HCT116 (cell line): ENCODE measurements around the gene C12orf75. TPM values are rescaled to one million over a fixed set of nuclear protein-coding genes. Genes with fewer than 3 reads are reported as not detected.

Experiments
- ATAC-seq: fragments of 200-7000 bp; cut with Tn5 transposase; 2 replicates; pipeline ENCODE4 v1.9.1; 2020; ENCODE audit warnings: mild to moderate bottlenecking, moderate library complexity
- BruUV-seq: library from RNA; stranded (reverse); fragments of 400-500 nt; replicated peaks from 2 replicates; lab custom pipeline; 2021; lab: Mats Ljungman, UMichigan
- CTCF ChIA-PET: fragments of 300-600 bp; sonication (Branson Sonifier 250); formaldehyde crosslinking; loops from one replicate; lab custom pipeline; 2021; ENCODE audit warnings: antibody characterized with exemption; lab: Charles Lee
- POLR2A ChIA-PET: fragments of 300-600, 350-600 bp; sonication (Branson Sonifier 250); formaldehyde crosslinking; loops from one replicate; lab custom pipeline; 2021; ENCODE audit warnings: antibody characterized with exemption; lab: Charles Lee
- RAD21 ChIA-PET, 2 experiments: fragments of 300-600 bp; sonication (Branson Sonifier 250); formaldehyde crosslinking; loops; one replicate each; lab custom pipeline; 2023; ENCODE audit warnings: low total read pairs in 2 of 2; ENCODE audit not compliant: uncharacterized antibody in 2 of 2, unreplicated experiment in 2 of 2, low non-redundant PET in 1 of 2; lab: Charles Lee
- DNase-seq: peaks from one replicate; pipeline ENCODE4 v3.0.0-alpha.2; 2010; ENCODE audit warnings: low read depth, low spot score
- H2AFZ ChIP-seq: fragments of 200-600 bp; shearing (Covaris generic), sonication (generic); 2 replicates; pipeline ENCODE4 v1.6.1; 2017; ENCODE audit warnings: low read depth, mixed run types, mixed read lengths, antibody characterized with exemption, low read length; ENCODE audit not compliant: poor library complexity, severe bottlenecking
- H3K27ac ChIP-seq: 2 replicates; pipeline ENCODE4 v1.5.1; 2012; ENCODE audit warnings: low read depth, low read length
- H3K27me3 ChIP-seq: fragments of 200-600 bp; sonication (generic); 2 replicates; pipeline ENCODE4 v1.6.1; 2016; ENCODE audit warnings: mixed run types, low read length, mixed read lengths; ENCODE audit not compliant: insufficient read depth
- H3K36me3 ChIP-seq, 2 experiments: fragments of 200-500 bp in 1 of 2; fragments of 200-600 bp in 1 of 2; sonication (Bioruptor generic) in 1 of 2; sonication (generic) in 1 of 2; 2 replicates each; pipeline versions ENCODE4 v1.5.1 to v1.6.1; 2014 to 2016; ENCODE audit warnings: low read length in 2 of 2, inconsistent platforms in 1 of 2, mixed read lengths in 1 of 2, mixed run types in 1 of 2; ENCODE audit not compliant: insufficient read depth in 2 of 2, control insufficient read depth in 1 of 2
- H3K4me1 ChIP-seq, 2 experiments: fragments of 200-600 bp in 1 of 2; sonication (generic) in 1 of 2; 2 replicates each; pipeline versions ENCODE4 v1.5.1 to v1.6.1; 2012 to 2017; ENCODE audit warnings: low read length in 2 of 2, inconsistent platforms in 1 of 2, mild to moderate bottlenecking in 1 of 2, mixed read lengths in 1 of 2, mixed run types in 1 of 2, moderate library complexity in 1 of 2; ENCODE audit not compliant: insufficient read depth in 2 of 2, control insufficient read depth in 1 of 2
- H3K4me2 ChIP-seq: fragments of 200-600 bp; sonication (generic); 2 replicates; pipeline ENCODE4 v1.6.1; 2017; ENCODE audit warnings: mixed run types, low read length, mixed read lengths
- H3K4me3 ChIP-seq, 2 experiments: fragments of 200-600 bp in 1 of 2; sonication (generic) in 1 of 2; replicated peaks in 1 of 2; 2 replicates each; pipeline ENCODE4 v1.5.1; 2011 to 2016; ENCODE audit warnings: low read length in 2 of 2, control low read depth in 1 of 2, low read depth in 1 of 2, mild to moderate bottlenecking in 1 of 2, mixed read lengths in 1 of 2, mixed run types in 1 of 2
- H3K79me2 ChIP-seq: fragments of 200-600 bp; sonication (generic); 2 replicates; pipeline ENCODE4 v1.6.1; 2017; ENCODE audit warnings: mild to moderate bottlenecking, mixed run types, low read length, moderate library complexity, mixed read lengths; ENCODE audit not compliant: insufficient read depth
- H3K9ac ChIP-seq: fragments of 200-600 bp; sonication (generic); 2 replicates; pipeline ENCODE4 v1.6.1; 2016; ENCODE audit warnings: low read length, mixed read lengths
- H3K9me2 ChIP-seq: fragments of 200-600 bp; sonication (generic), shearing (Covaris generic); 2 replicates; pipeline ENCODE4 v1.6.1; 2017; ENCODE audit warnings: mixed run types, mild to moderate bottlenecking, moderate library complexity; ENCODE audit not compliant: insufficient read depth
- H3K9me3 ChIP-seq, 2 experiments: fragments of 200-500 bp in 1 of 2; fragments of 200-600 bp in 1 of 2; sonication (Bioruptor generic) in 1 of 2; sonication (generic) in 1 of 2; 2 replicates each; pipeline ENCODE4 v1.6.1; 2014 to 2017; ENCODE audit warnings: low read length in 2 of 2, mixed read lengths in 2 of 2, inconsistent platforms in 1 of 2, low read depth in 1 of 2, mild to moderate bottlenecking in 1 of 2, mixed run types in 1 of 2, moderate library complexity in 1 of 2; ENCODE audit not compliant: control insufficient read depth in 1 of 2, insufficient read depth in 1 of 2
- H4K20me1 ChIP-seq: fragments of 200-600 bp; sonication (generic), shearing (Covaris generic); 2 replicates; pipeline ENCODE4 v1.6.1; 2017; ENCODE audit warnings: mixed run types, mild to moderate bottlenecking, moderate library complexity; ENCODE audit not compliant: insufficient read depth
- CEBPB ChIP-seq: IDR thresholded peaks from 2 replicates; pipeline ENCODE4 v1.6.1; 2012; ENCODE audit warnings: low read depth
- EGR1 ChIP-seq: IDR thresholded peaks from 2 replicates; pipeline ENCODE4 v1.6.1; 2012; ENCODE audit warnings: low read depth
- ELF1 ChIP-seq: IDR thresholded peaks from 2 replicates; pipeline ENCODE4 v1.6.1; 2012; ENCODE audit warnings: low read depth, borderline replicate concordance
- EZH2 ChIP-seq: fragments of 200-600 bp; sonication (generic); IDR thresholded peaks from 2 replicates; pipeline ENCODE4 v1.6.1; 2017; ENCODE audit warnings: antibody characterized with exemption, mixed run types
- EZH2phosphoT487 ChIP-seq: fragments of 200-600 bp; IDR thresholded peaks from 2 replicates; pipeline ENCODE4 v1.6.1; 2018; ENCODE audit warnings: antibody characterized with exemption, borderline replicate concordance
- FOSL1 ChIP-seq: IDR thresholded peaks from 2 replicates; pipeline ENCODE4 v1.6.1; 2012; ENCODE audit warnings: low read depth
- JUND ChIP-seq: IDR thresholded peaks from 2 replicates; pipeline ENCODE4 v1.6.1; 2012
- POLR2A ChIP-seq: IDR thresholded peaks from 2 replicates; pipeline ENCODE4 v1.7.0; 2011; ENCODE audit warnings: borderline replicate concordance; ENCODE audit not compliant: insufficient read depth, insufficient read length; ENCODE audit errors: extremely low read depth
- RAD21 ChIP-seq: IDR thresholded peaks from 2 replicates; pipeline ENCODE4 v1.6.1; 2012; ENCODE audit warnings: low read depth, mild to moderate bottlenecking
- SIN3A ChIP-seq: IDR thresholded peaks from 2 replicates; pipeline ENCODE4 v1.6.1; 2012; ENCODE audit warnings: low read depth
- SP1 ChIP-seq: IDR thresholded peaks from 2 replicates; pipeline ENCODE4 v1.6.1; 2012; ENCODE audit warnings: low read depth
- TCF7L2 ChIP-seq: IDR thresholded peaks from 2 replicates; pipeline ENCODE4 v1.7.0; 2011; ENCODE audit warnings: borderline replicate concordance, inconsistent platforms; ENCODE audit not compliant: insufficient read depth, insufficient read length; ENCODE audit errors: extremely low read depth
- YY1 ChIP-seq: IDR thresholded peaks from 2 replicates; pipeline ENCODE4 v1.6.1; 2011; ENCODE audit warnings: low read length, low read depth, moderate library complexity, mild to moderate bottlenecking; ENCODE audit not compliant: insufficient replicate concordance; ENCODE audit errors: extremely low read depth
- intact Hi-C: fragments of 100-400 bp; cut with micrococcal nuclease; formaldehyde crosslinking; loops from 2 replicates; pipeline ENCODE4 v1.10.0; 2022
- total RNA-seq: library from RNA; stranded (reverse); gene quantifications from one replicate; pipeline ENCODE4 v1.2.1, GENCODE V29; 2021; ENCODE audit not compliant: unreplicated experiment
- TF ChIP-seq, protein P1 (sequence below): IDR thresholded peaks from 2 replicates; pipeline ENCODE4 v1.6.1; 2012; ENCODE audit warnings: low read depth

C12orf75 gene
- total RNA-seq, 1 experiment from 2014 or later = 81.0 TPM

DNA sequence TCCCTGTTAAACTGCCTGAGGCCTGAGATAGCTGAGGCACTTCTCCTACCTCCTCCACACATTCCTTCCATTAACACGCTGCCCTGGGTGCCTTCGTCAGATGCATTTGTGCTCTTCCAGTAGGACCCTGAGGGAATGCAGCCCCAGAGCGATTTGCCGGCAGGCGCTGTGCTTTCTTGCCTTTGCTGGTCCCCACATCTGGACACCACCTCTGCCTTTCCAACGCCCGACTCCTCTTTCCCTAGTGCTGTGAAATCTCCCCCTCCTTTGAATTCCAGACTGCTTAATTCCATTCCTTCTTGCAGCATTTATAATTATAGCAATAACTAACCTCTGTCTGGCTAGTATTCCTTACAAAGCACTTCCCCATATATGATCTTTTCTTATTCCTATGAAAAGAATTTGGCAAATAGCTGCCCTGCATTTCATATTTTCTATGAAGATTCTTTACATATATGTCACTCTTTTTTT is 88.4 kb downstream of the C12orf75 start:
- Histone ChIP-seq H3K9me2 (no peaks in the 10 kb centered on the region), H3K4me3 (no peak overlapping the region), H3K9me3 (no peaks in the 10 kb centered on the region), H3K79me2 (no peaks in the 10 kb centered on the region), H3K36me3 (no peaks in the 10 kb centered on the region), H3K4me1 (peaks cover 0 to 13% of the 10 kb centered on the region in 2 experiments; a peak in 1 of 4 replicates), H3K27ac (no peak overlapping the region), H3K4me2 (peak overlapping the region; percentile 25; the same call in 1 of the 2 replicates), H4K20me1 (no peaks in the 10 kb centered on the region), H3K9ac (no peak overlapping the region), H2AFZ (no peak overlapping the region), H3K27me3 (no peaks in the 10 kb centered on the region)
- no TSS peak for BruUV-seq
- no peak for ATAC-seq
- TF ChIP-seq RAD21 (no peak), SIN3A (no peak)
- RAD21 ChIA-PET = no interaction called here
- no peak for DNase-seq
- POLR2A ChIA-PET = no interaction called here
- CTCF ChIA-PET = interaction anchor here (1.0 to 2.4 kb wide), 2 partner anchors 730 to 805 kb away, joined by 3 to 6 read pairs; no protein-coding TSS in a partner anchor
- intact Hi-C loops = no loop called here

DNA sequence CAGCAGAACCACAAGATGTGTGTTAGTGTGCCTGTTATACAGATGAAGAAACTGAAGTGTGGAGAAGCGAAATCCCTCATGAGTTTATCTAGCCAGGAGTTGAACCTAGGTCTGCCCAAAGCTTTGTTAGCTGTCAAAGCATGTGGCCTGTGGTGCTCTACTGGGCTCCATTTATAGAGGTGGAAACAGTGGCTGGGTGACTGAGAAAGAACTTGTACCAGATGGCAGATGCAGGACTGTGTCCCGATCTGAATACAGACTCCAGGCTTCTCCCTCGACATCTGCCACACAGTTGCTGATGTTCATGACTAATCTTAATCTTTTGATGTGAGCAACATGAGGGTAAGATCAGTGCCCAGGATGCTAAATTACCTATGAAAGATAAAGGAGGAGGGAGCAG is 89.1 kb downstream of the C12orf75 start:
- DNase-seq = no peak
- Histone ChIP-seq H3K4me2 (no peak overlapping the region), H3K9ac (no peak overlapping the region), H3K36me3 (no peaks in the 10 kb centered on the region), H2AFZ (no peak overlapping the region), H3K9me2 (no peaks in the 10 kb centered on the region), H3K79me2 (no peaks in the 10 kb centered on the region), H3K27me3 (no peaks in the 10 kb centered on the region), H3K9me3 (no peaks in the 10 kb centered on the region), H3K4me1 (peaks cover 0 to 13% of the 10 kb centered on the region in 2 experiments; a peak in 1 of 4 replicates)
- CTCF ChIA-PET = interaction anchor here (2.4 kb wide), 1 partner anchor 804 kb away, joined by 6 read pairs; no protein-coding TSS in a partner anchor
- intact Hi-C loops = loop anchor here (1.0 to 10.0 kb wide), 5 partner anchors 285 to 1505 kb away; no protein-coding TSS in a partner anchor
- no peak for TF ChIP-seq EGR1
- TF ChIP-seq RAD21 = no peak
- TF ChIP-seq JUND = no peak
- no peak for TF ChIP-seq YY1
- no peak for TF ChIP-seq CEBPB
- no peak for TF ChIP-seq SP1
- TF ChIP-seq, protein P1, sequence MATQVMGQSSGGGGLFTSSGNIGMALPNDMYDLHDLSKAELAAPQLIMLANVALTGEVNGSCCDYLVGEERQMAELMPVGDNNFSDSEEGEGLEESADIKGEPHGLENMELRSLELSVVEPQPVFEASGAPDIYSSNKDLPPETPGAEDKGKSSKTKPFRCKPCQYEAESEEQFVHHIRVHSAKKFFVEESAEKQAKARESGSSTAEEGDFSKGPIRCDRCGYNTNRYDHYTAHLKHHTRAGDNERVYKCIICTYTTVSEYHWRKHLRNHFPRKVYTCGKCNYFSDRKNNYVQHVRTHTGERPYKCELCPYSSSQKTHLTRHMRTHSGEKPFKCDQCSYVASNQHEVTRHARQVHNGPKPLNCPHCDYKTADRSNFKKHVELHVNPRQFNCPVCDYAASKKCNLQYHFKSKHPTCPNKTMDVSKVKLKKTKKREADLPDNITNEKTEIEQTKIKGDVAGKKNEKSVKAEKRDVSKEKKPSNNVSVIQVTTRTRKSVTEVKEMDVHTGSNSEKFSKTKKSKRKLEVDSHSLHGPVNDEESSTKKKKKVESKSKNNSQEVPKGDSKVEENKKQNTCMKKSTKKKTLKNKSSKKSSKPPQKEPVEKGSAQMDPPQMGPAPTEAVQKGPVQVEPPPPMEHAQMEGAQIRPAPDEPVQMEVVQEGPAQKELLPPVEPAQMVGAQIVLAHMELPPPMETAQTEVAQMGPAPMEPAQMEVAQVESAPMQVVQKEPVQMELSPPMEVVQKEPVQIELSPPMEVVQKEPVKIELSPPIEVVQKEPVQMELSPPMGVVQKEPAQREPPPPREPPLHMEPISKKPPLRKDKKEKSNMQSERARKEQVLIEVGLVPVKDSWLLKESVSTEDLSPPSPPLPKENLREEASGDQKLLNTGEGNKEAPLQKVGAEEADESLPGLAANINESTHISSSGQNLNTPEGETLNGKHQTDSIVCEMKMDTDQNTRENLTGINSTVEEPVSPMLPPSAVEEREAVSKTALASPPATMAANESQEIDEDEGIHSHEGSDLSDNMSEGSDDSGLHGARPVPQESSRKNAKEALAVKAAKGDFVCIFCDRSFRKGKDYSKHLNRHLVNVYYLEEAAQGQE = no peak
- TF ChIP-seq EZH2 = no peak
- TF ChIP-seq TCF7L2 = no peak
- no peak for TF ChIP-seq ELF1
- no peak for TF ChIP-seq POLR2A
- TF ChIP-seq FOSL1 = no peak
- no peak for TF ChIP-seq EZH2phosphoT487
- TF ChIP-seq, all 23 proteins: peak for 0
- ChIA-PET RAD21 (no interaction called here), POLR2A (no interaction called here)
- no TSS peak for BruUV-seq
- no peak for ATAC-seq
- H4K20me1 ChIP-seq = no peaks in the 10 kb centered on the region
- no peak overlapping the region for H3K4me3 ChIP-seq
- H3K27ac ChIP-seq = no peak overlapping the region
